ENCODE data around the gene PHACTR3.

GRCh38 chr20:59673998-59674445, 69.7 kb downstream of the PHACTR3 start:
- TF ChIP-seq POLR2A (IDR thresholded peaks at IDR 0.05; ENCODE audit: borderline replicate concordance, extremely low read depth, insufficient read depth, insufficient read length) (no peak), CTCF (IDR thresholded peaks at IDR 0.05 in 2 of 3, conservative IDR thresholded peaks at IDR 0.05 in 1 of 3; ENCODE audit: borderline replicate concordance in 1 of 3, insufficient read depth in 1 of 3, low read depth in 2 of 3, low read length in 2 of 3) (no peak), ZNF274 (IDR thresholded peaks at IDR 0.05; ENCODE audit: low read depth, low read length) (no peak), REST (IDR thresholded peaks at IDR 0.05; ENCODE audit: low read depth) (no peak), RAD21 (IDR thresholded peaks at IDR 0.05; ENCODE audit: low read depth) (no peak), EGR1 (IDR thresholded peaks at IDR 0.05; ENCODE audit: low read depth) (no peak), SIN3A (IDR thresholded peaks at IDR 0.05; ENCODE audit: low read depth) (no peak), SP1 (IDR thresholded peaks at IDR 0.05; ENCODE audit: low read depth) (no peak), EZH2 (IDR thresholded peaks at IDR 0.05) (no peak), CEBPB (IDR thresholded peaks at IDR 0.05; ENCODE audit: low read depth) (no peak), MAX (IDR thresholded peaks at IDR 0.05) (no peak), ZFX (IDR thresholded peaks at IDR 0.05) (no peak), EZH2phosphoT487 (IDR thresholded peaks at IDR 0.05; ENCODE audit: borderline replicate concordance) (no peak)

All from HCT116 (cell line).